ENCODE results near the gene ANKHD1. TPM values are rescaled to one million over a fixed set of nuclear protein-coding genes. Genes with fewer than 3 reads are reported as not detected.

The ANKHD1 gene
- total and polyA plus RNA-seq, 2 of the 8 experiments (the other 6 are each of a cell fraction or from before 2014, with no cell fraction given), result 69.9 to 108 TPM

DNA sequence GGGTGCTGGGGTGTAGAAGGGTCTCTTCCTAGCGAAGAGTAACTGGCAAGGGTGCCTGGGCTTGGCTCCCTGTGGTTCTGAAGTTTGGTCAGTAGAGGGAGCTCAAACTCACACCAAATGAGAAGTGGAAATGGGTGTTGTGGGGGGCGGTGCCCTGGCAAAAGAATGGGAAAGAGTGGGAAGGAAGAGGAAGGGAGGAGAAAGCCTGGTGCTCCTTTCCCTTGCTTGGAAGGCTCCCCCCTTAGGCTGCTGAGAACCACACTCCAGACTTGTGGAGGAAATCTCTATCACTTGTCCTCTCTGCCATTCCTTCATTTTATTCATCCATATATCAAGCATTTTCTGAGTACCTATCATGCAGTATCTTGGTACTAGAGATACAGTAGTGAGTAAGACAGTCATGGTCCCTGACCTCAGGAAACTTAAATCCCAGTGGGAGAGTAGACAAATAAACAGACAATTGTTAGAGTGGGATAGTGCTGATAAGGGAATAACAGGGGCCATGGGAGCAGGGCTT is 28.6 kb upstream of the ANKHD1 start (continued):
- TF ChIP-seq RAD21 (IDR thresholded peaks at IDR 0.05 in 1 of 2, conservative IDR thresholded peaks at IDR 0.05 in 1 of 2; ENCODE audit: low read depth in 2 of 2, low read length in 2 of 2) (peak; percentile 82 to 86), POU5F1 (IDR thresholded peaks at IDR 0.05; ENCODE audit: low read depth, low read length) (no peak), CHD2 (IDR thresholded peaks at IDR 0.05; ENCODE audit: low read length) (no peak), TAF7 (optimal IDR thresholded peaks at IDR 0.05; ENCODE audit: borderline replicate concordance, low read depth, low read length) (no peak), SP1 (IDR thresholded peaks at IDR 0.05; ENCODE audit: low read depth, low read length) (no peak)

Measured in H1 (cell line).